ENCODE measurements around the gene C16orf96. TPM values are rescaled to one million over a fixed set of nuclear protein-coding genes. Genes with fewer than 3 reads are reported as not detected.

C16orf96 gene
- total RNA-seq, 1 experiment from 2014 or later = 1.4 TPM

GRCh38 chr16:4641306-4641687 lies 85.2 kb downstream of the C16orf96 start:
- Histone ChIP-seq H3K56ac (ENCODE audit: insufficient read length, low read depth, low read length) (no peak overlapping the region), H3K4ac (ENCODE audit: low read depth, low read length) (no peak overlapping the region), H2BK20ac (ENCODE audit: low read depth, low read length, poor library complexity, severe bottlenecking) (no peak overlapping the region), H4K20me1 (ENCODE audit: control insufficient read depth, insufficient read depth, insufficient read length) (no peaks in the 10 kb centered on the region), H3T11ph (ENCODE audit: low read length) (no peak overlapping the region), H4K5ac (ENCODE audit: insufficient read length, low read depth, low read length) (no peak overlapping the region), H3K4me1 (ENCODE audit: insufficient read depth, low read length) (no peaks in the 10 kb centered on the region), H2AK5ac (ENCODE audit: insufficient read length, low read length) (no peak overlapping the region), H3K23ac (ENCODE audit: insufficient read length, low read depth, low read length) (no peak overlapping the region), H2BK5ac (ENCODE audit: insufficient read length, low read length) (no peak overlapping the region), H2BK120ac (ENCODE audit: low read depth, low read length, poor library complexity, severe bottlenecking) (no peak overlapping the region), H3K23me2 (ENCODE audit: insufficient read length, low read depth, low read length, poor library complexity, severe bottlenecking) (no peaks in the 10 kb centered on the region), H3K14ac (ENCODE audit: insufficient read depth, low read length) (no peak overlapping the region), H3K18ac (ENCODE audit: insufficient read length, low read depth, low read length) (no peak overlapping the region), H3K4me2 (ENCODE audit: insufficient read depth, insufficient read length, low read length) (no peak overlapping the region), H3K79me2 (ENCODE audit: insufficient read depth, low read length) (no peaks in the 10 kb centered on the region; the same call in 1 of the 2 replicates), H3K9ac (ENCODE audit: extremely low read depth, insufficient read length, low read length) (no peak overlapping the region), H3K79me1 (ENCODE audit: insufficient read depth, low read depth, low read length, poor library complexity, severe bottlenecking) (peaks cover 3% of the 10 kb centered on the region), H4K91ac (ENCODE audit: insufficient read length, low read depth, low read length) (no peak overlapping the region), H3K27me3 (ENCODE audit: insufficient read depth, low read length) (no peaks in the 10 kb centered on the region), H4K8ac (replicated peaks; ENCODE audit: insufficient read length, low read depth, low read length) (no peak overlapping the region), H3K9me3 (ENCODE audit: control insufficient read depth, low read depth, low read length) (no peaks in the 10 kb centered on the region), H3K27ac (ENCODE audit: insufficient read length, low read depth, low read length) (no peak overlapping the region), H2BK15ac (ENCODE audit: low read depth, low read length) (no peak overlapping the region), H2BK12ac (ENCODE audit: insufficient read length, low read depth, low read length) (no peak overlapping the region), H2AFZ (ENCODE audit: low read length) (no peak overlapping the region)
- Mint-ChIP-seq H3K4me1 (peaks cover 4 to 5% of the 10 kb centered on the region in 2 experiments; a peak in 3 of 4 replicates), H3K4me3 (no peak overlapping the region), H3K36me3 (ENCODE audit: insufficient read depth in 1 of 3, low read depth in 3 of 3) (peaks cover 5 to 7% (median 6%) of the 10 kb centered on the region in 3 experiments; a peak in 4 of 7 replicates), H3K27me3 (ENCODE audit: low read depth) (no peaks in the 10 kb centered on the region), H3K27ac (peak overlapping the region; percentile 21 to 91 (median 90); a peak in 4 of 7 replicates), H3K9me3 (no peaks in the 10 kb centered on the region)
- no peak for TF ChIP-seq CTCF (conservative IDR thresholded peaks at IDR 0.05)
- DNase-seq = no peak
- no CpG with 5 or more reads among the region's 5 CpGs for WGBS (ENCODE audit: extremely low coverage, insufficient read length, low lambda C conversion rate)
